Psoas muscle (tissue), 8 donors: ENCODE data around the gene SLC35F4. TPM values are rescaled to one million over a fixed set of nuclear protein-coding genes. Genes with fewer than 3 reads are reported as not detected.

Source experiments
- ATAC-seq, 4 donors: fragments of 200-7000 bp; cut with Tn5 transposase; one replicate each; pipeline ENCODE4 v1.9.1; 2020; ENCODE audit warnings: moderate library complexity in 3 of 4, mild to moderate bottlenecking in 2 of 4
- DNase-seq, 2 donors: peaks; one replicate each; pipeline ENCODE4 v3.0.0-alpha.2; 2020
- H3K27ac ChIP-seq: fragments of 200-600 bp; one replicate; pipeline ENCODE4 v1.8.0; 2022
- H3K27me3 ChIP-seq, 3 donors: fragments of 200-600 bp in 1 of 3; one replicate each; pipeline versions ENCODE4 v1.6.1 to v1.8.0; 2013 to 2022; ENCODE audit warnings: low read length in 2 of 3, mild to moderate bottlenecking in 2 of 3, moderate library complexity in 1 of 3; ENCODE audit not compliant: insufficient read depth in 3 of 3
- H3K36me3 ChIP-seq, 2 donors: fragments of 200-600 bp in 1 of 2; one replicate each; pipeline versions ENCODE4 v1.6.1 to v1.8.0; 2013 to 2022; ENCODE audit warnings: low read depth in 1 of 2, mild to moderate bottlenecking in 1 of 2, moderate library complexity in 1 of 2; ENCODE audit not compliant: insufficient read depth in 1 of 2
- H3K4me1 ChIP-seq: fragments of 200-600 bp; one replicate; pipeline ENCODE4 v1.8.0; 2022
- H3K4me3 ChIP-seq: fragments of 200-600 bp; one replicate; pipeline ENCODE4 v1.8.0; 2022; ENCODE audit warnings: mild to moderate bottlenecking
- H3K9me3 ChIP-seq: fragments of 200-600 bp; one replicate; pipeline ENCODE4 v1.8.0; 2022
- WGBS, 3 donors: extraction: QIAGEN DNeasy Blood & Tissue Kit; methylation state at CpG; one replicate each; pipeline versions ENCODE4 v1.1.6 to v1.1.7; 2013; 5-methylcytosine and 5-hydroxymethylcytosine counted together
- intact Hi-C, 2 donors: fragments of 100-400 bp; cut with DNase I; formaldehyde crosslinking; loops; one replicate each; pipeline versions ENCODE4 v1.11.0 to v1.14.2; 2022
- polyA plus RNA-seq, 3 donors: library from polyadenylated mRNA; stranded (reverse); fragments of 200-250 nt; gene quantifications; one replicate each; pipeline ENCODE4 v1.2.3, GENCODE V29; 2013
- total RNA-seq, 4 donors: library from RNA; stranded (reverse); fragmentation: NEBNext Ultra II Directional in 2 of 4; extraction: Animal tissue kit (Norgen Biotek cat#: 25700) in 2 of 4; gene quantifications; one replicate each; pipeline versions ENCODE4 v1.2.1 to v1.2.4, GENCODE V29; 2021 to 2023
- TF ChIP-seq, protein P1 (sequence below): fragments of 200-600 bp; IDR thresholded peaks from one replicate; pipeline ENCODE4 v1.8.0; 2022; ENCODE audit warnings: antibody characterized with exemption
- donor health status: healthy with polysubstance abuse.
- donor health status: DM: no; HTN: no; CAD: no; lungs with moderate emphysema.
- donor health status: Bipolar disorder and iron deficiency.
- donor health status: healthy.
- donor health status: DM: yes; HTN: yes; CAD: no.
- donor health status: DM: no; HTN: no; CAD: no.
- donor health status: DM: no; HTN: no; CAD: no.
- donor health status: DM: yes; HTN: yes; CAD: no.

The SLC35F4 gene
- total and polyA plus RNA-seq, 7 donors, result not detected

DNA sequence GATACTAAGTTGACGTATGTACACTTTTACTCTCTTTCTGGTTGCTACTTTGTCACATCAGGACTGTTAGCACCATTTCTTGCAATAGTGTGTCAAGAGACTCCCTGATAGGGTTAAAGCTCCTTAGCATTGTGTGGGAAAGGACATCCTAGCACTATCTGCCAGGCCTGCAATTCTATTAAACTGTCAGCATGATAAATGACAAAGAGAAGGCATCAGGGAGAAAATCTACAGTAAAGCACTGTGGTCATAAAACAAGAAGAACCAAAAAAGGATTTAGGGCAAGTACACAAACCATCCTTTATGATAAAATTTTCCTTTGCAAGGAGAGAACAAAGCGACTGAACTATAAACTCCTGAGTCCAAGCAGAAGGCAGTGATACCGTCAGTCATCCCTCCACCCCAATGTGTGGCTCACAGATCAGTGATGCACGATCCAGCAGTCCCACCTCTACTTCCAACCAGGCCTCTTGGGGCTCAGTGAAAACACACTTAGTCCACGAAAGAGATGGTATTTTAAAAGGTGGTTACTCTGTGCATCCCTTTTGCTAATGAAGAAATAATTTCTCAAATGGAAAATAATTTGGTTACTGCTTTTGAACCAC lies 31.4 kb upstream of the SLC35F4 start:
- Histone ChIP-seq H3K4me1 (no peaks in the 10 kb centered on the region), H3K36me3 (no peaks in the 10 kb centered on the region), H3K9me3 (no peaks in the 10 kb centered on the region), H3K4me3 (no peak overlapping the region), H3K27me3 (peaks cover 0 to 4% (median 0%) of the 10 kb centered on the region in 3 donors), H3K27ac (no peak overlapping the region)
- intact Hi-C loops, result no loop called here
- DNase-seq (no peak), ATAC-seq (no peak)
- 39 to 42% (median 40%) methylated on average over 5 of the region's 5 CpGs for WGBS, 3 donors
- TF ChIP-seq, protein P1, sequence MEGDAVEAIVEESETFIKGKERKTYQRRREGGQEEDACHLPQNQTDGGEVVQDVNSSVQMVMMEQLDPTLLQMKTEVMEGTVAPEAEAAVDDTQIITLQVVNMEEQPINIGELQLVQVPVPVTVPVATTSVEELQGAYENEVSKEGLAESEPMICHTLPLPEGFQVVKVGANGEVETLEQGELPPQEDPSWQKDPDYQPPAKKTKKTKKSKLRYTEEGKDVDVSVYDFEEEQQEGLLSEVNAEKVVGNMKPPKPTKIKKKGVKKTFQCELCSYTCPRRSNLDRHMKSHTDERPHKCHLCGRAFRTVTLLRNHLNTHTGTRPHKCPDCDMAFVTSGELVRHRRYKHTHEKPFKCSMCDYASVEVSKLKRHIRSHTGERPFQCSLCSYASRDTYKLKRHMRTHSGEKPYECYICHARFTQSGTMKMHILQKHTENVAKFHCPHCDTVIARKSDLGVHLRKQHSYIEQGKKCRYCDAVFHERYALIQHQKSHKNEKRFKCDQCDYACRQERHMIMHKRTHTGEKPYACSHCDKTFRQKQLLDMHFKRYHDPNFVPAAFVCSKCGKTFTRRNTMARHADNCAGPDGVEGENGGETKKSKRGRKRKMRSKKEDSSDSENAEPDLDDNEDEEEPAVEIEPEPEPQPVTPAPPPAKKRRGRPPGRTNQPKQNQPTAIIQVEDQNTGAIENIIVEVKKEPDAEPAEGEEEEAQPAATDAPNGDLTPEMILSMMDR, result no peak

GRCh38 chr14:57889245-57889644 lies 23.4 kb upstream of the SLC35F4 start:
- intact Hi-C loops, result no loop called here

DNA sequence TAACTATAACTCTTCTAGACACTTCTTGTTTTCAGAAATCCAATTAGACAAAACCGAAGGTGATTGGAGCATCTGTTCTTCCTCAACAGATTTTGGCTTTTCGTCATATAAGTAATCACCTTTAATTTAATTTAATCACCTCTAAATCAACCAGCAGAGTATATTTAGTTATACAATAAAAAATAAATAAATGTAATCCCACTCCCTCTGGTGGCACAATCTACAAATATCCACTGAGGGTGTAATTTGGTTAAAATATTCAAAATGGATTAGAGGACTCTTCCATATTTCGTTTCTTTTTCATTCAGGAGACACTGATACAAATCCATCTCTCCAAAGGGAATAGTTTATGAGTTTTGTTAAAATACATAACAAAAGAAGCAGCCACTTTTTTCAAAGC lies 18.3 kb upstream of the SLC35F4 start:
- ATAC-seq, result no peak
- TF ChIP-seq, protein P1, result no peak
- no peak for DNase-seq
- Histone ChIP-seq H3K27me3 (no peaks in the 10 kb centered on the region), H3K27ac (no peak overlapping the region), H3K4me1 (no peaks in the 10 kb centered on the region), H3K9me3 (no peaks in the 10 kb centered on the region), H3K4me3 (no peak overlapping the region), H3K36me3 (no peaks in the 10 kb centered on the region)
- intact Hi-C loops, result no loop called here
- WGBS, 3 donors, result 64 to 75% (median 70%) methylated on average over 3 of the region's 3 CpGs

More at GRCh38 chr14:57889245-57889644, 23.4 kb upstream of the SLC35F4 start:
- TF ChIP-seq, protein P1, result no peak
- 28 to 54% (median 37%) methylated on average over 4 of the region's 4 CpGs for WGBS, 3 donors
- DNase-seq (no peak), ATAC-seq (no peak)
- no peaks in the 10 kb centered on the region for H3K27me3 ChIP-seq
- H3K27ac ChIP-seq, result no peak overlapping the region
- no peak overlapping the region for H3K4me3 ChIP-seq
- no peaks in the 10 kb centered on the region for H3K9me3 ChIP-seq
- no peaks in the 10 kb centered on the region for H3K36me3 ChIP-seq
- no peaks in the 10 kb centered on the region for H3K4me1 ChIP-seq

- Histone ChIP-seq H3K4me3 (no peak overlapping the region), H3K27me3 (no peaks in the 10 kb centered on the region), H3K4me1 (no peaks in the 10 kb centered on the region), H3K36me3 (no peaks in the 10 kb centered on the region), H3K9me3 (no peaks in the 10 kb centered on the region), H3K27ac (no peak overlapping the region)
- intact Hi-C loops, result no loop called here
- WGBS, 3 donors, result 72 to 81% (median 75%) methylated on average over 7 of the region's 7 CpGs
- TF ChIP-seq, protein P1, result no peak
- DNase-seq (no peak), ATAC-seq (no peak)
Observed at GRCh38 chr14:57883061-57883460, 17.2 kb upstream of the SLC35F4 start.

DNA sequence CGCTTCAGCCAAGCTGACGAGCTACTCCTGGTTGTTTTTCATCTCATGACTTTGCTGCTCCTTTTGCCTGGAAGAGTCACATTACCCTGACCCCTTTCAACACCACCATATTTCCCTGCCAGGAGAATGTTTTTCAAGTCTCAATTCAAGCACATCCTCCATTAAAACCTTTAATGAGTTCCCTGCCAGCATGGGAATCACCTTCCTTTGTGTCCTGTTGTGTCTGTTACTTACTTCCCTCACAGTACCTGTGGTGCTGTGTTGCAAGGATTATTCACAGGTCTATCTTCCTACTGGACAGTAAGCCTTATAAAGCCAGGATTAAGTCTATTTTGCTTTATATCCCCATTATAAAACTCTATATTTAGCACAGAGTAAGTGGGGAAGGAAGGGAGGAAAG lies 13.6 kb upstream of the SLC35F4 start:
- ATAC-seq (no peak), DNase-seq (no peak)
- H3K4me1 ChIP-seq, result no peaks in the 10 kb centered on the region
- no peaks in the 10 kb centered on the region for H3K27me3 ChIP-seq
- intact Hi-C loops, result no loop called here
- H3K4me3 ChIP-seq, result no peak overlapping the region
- no peaks in the 10 kb centered on the region for H3K36me3 ChIP-seq
- no peaks in the 10 kb centered on the region for H3K9me3 ChIP-seq
- TF ChIP-seq, protein P1, result no peak
- 38 to 49% (median 43%) methylated on average over 2 of the region's 2 CpGs for WGBS, 3 donors
- no peak overlapping the region for H3K27ac ChIP-seq
